ENCODE data around the gene SMIM14.
"Not testable (repeated sequence)": the region's sequence is repeated elsewhere in the genome, so short reads cannot be mapped to it uniquely, and the experiment has no call there.

Gene SMIM14

DNA sequence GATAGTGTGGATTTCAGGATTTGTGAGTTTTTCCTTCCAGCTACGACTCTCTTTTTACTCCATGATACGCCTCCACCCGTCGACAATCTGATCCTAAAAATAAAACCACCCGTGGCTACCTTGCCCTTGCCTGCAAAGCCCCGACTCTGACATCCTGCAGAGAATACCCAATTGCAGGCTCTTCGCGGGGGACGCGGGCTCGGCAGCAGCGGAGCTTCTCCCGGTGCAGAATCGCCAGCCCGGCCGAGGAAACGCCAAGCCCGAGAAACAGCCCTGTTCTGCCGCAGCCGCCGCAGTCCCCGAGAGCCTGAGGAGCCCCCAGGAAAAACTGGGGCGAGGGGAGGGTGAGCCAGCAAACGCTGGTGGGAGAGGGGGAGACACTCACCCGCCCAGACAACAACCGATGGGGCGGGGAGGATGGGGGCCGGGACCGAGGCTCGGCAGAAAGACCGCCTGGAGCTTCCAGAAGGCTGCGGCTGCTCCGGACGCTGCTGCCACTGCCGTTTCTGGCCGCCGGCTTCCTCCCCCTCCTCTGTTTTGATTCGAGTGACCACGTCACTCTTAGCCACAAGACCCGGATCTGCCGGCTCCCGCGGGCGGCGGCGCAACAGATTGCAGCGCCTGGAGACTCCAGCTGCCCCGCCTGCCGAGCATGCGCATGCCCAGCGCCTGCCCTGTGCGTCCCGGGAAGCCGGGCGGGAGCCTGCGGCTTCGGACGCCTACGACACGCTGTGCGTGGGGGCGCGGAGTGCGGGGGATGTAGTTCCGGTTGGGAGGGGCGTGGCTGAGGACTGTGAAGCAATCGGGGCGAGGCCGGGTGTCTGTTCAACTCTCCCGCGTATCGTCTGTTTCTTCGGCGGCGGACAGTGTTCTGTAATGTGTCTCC, at the start of gene SMIM14:
Gene SMIM14 (minus strand): TSS at position 512 of the 886 bp plus-strand sequence. CDS start 33,720 bp downstream, outside the sequence.
- no peaks in the 10 kb centered on the region for H3K9me3 ChIP-seq (replicated peaks in 1 of 11)
- peak within 1 kb of the TSS; percentile 88 to 96 (median 92) for H3K9ac ChIP-seq
- no peaks in the 10 kb centered on the region for H3K27me3 ChIP-seq
- H3K4me3 ChIP-seq: peak within 1 kb of the TSS; percentile 81 to 91 (median 85)
- H4K20me1 ChIP-seq: peaks cover 0 to 31% (median 0%) of the 10 kb centered on the region in 11 experiments; a peak in 3 of 22 replicates
- peak; percentile 56 to 98 (median 88); a peak in 21 of 22 replicates for TF ChIP-seq Cebpa-rat (IDR thresholded peaks at IDR 0.05)
- H3K4me1 ChIP-seq: peaks cover 34 to 53% (median 41%) of the 10 kb centered on the region in 10 experiments
- 0 out of 22 replicates have a peak, but pooled peaks cover 0 to 4% (median 0%) of the 10 kb centered on the region in 11 experiments for H3K36me3 ChIP-seq
- H3K4me2 ChIP-seq: peak within 1 kb of the TSS; percentile 79 to 96 (median 90)
- peak within 1 kb of the TSS; percentile 84 to 94 (median 90) for H3K27ac ChIP-seq

DNA sequence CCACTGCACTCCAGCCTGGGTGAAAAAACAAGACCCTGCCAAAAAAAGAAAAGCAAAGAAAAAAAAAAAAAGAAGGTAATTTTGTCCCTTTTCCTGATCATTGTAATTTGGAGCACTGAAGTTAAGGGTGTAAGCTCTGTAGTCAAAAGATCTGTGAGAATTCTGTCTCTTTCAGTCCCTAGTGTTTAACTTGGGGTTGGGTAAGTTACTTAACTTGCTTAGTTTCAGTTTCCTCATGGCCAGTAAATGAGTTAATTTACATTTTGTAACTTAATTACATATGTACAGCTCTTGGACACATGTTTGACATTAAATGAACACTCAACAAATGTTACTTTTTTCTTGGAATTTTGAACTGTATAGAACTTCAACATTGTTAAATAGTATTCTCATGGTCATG, 48.3 kb upstream of the SMIM14 start:
- Histone ChIP-seq H3K4me3 (no peak overlapping the region), H3K9ac (no peak overlapping the region), H3K4me1 (peaks cover 10 to 15% (median 11%) of the 10 kb centered on the region in 10 experiments), H3K9me3 (replicated peaks in 1 of 11) (no peaks in the 10 kb centered on the region), H3K27me3 (no peaks in the 10 kb centered on the region), H3K36me3 (no peaks in the 10 kb centered on the region), H3K4me2 (peak overlapping the region in 2 of 11 experiments; percentile 6 to 29; a peak in 2 of 22 replicates), H3K27ac (no peak overlapping the region), H4K20me1 (no peaks in the 10 kb centered on the region)
- no peak for TF ChIP-seq Cebpa-rat (IDR thresholded peaks at IDR 0.05)

DNA sequence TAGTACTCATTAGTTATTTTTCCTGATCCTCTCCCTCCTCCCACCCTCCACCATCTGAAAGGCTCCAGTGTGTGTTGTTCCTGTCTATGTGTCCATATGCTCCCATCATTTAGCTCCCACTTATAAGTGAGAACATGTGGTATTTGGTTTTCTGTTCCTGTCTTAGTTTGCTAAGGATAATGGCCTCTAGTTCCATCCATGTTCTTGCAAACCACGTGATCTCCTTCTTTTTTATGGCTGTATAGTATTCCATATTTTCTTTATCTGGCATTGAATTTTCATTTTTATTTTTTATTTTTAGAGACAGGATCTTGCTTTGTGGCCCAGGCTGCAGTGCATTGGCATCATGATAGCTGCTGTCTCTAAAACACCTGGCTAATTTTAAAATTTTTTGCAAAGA, 47.3 kb upstream of the SMIM14 start:
- Histone ChIP-seq H3K4me2 (no peak overlapping the region), H3K4me1 (peaks cover 16 to 25% (median 21%) of the 10 kb centered on the region in 10 experiments), H3K36me3 (no peaks in the 10 kb centered on the region), H3K9me3 (replicated peaks in 1 of 11) (no peaks in the 10 kb centered on the region), H3K27ac (no peak overlapping the region), H3K9ac (no peak overlapping the region), H4K20me1 (no peaks in the 10 kb centered on the region), H3K27me3 (no peaks in the 10 kb centered on the region), H3K4me3 (no peak overlapping the region)
- no peak for TF ChIP-seq Cebpa-rat (IDR thresholded peaks at IDR 0.05)

DNA sequence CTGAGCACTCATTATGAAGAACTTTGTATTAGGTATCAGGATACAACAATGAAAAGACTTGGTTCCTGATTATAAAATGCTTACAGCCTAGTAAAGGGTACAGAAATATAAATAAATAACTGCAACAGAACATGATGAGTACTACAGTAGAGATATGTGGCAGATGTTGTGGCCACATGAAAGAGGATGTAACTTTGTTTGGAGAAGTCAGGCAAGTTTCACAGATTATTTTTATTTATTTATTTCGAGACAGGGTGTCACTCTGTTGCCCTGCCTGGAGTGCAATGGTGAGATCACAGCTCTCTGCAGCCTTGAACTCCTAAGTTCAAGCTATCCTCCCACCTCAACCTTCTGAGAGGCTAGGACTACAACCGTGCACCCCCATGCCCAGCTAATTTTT, 43.5 kb upstream of the SMIM14 start:
- Histone ChIP-seq H3K4me1 (peaks cover 16 to 41% (median 22%) of the 10 kb centered on the region in 10 experiments), H3K9me3 (replicated peaks in 1 of 11) (no peaks in the 10 kb centered on the region), H4K20me1 (no peaks in the 10 kb centered on the region), H3K4me3 (no peak overlapping the region), H3K4me2 (peak overlapping the region; percentile 36 to 70 (median 61)), H3K27me3 (no peaks in the 10 kb centered on the region), H3K36me3 (no peaks in the 10 kb centered on the region), H3K27ac (peak overlapping the region in 8 of 11 experiments; percentile 2 to 64 (median 44); a peak in 14 of 22 replicates), H3K9ac (peak overlapping the region in 1 of 11 experiments; percentile 17; a peak in 2 of 22 replicates)
- no peak for TF ChIP-seq Cebpa-rat (IDR thresholded peaks at IDR 0.05)

DNA sequence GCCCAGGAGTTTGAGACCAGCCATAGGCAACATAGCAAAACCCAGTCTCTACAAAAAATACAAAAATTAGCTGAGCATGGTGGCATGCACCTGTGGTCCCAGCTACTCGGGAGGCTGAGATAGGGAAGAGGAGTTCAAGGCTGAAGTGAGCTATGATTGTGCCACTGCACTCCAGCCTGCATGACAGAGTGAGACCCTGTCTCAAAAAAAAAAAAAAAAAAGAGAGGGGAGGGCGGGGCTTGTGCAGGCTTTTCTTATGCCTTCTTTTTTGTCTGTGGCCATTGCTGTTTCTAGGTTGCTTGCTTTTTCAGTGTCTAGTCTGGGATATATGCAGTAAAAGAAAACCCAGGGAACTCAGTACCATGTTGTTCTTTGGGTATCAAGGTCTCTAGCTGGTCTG, 42.3 kb upstream of the SMIM14 start:
- H4K20me1 ChIP-seq; H3K9ac ChIP-seq; H3K4me3 ChIP-seq; H3K27me3 ChIP-seq; H3K9me3 ChIP-seq (replicated peaks in 1 of 11); H3K36me3 ChIP-seq; H3K27ac ChIP-seq: not testable (repeated sequence)
- peak overlapping the region in 5 of 11 experiments; percentile 38 to 69 (median 60); a peak in 9 of 22 replicates for H3K4me2 ChIP-seq
- H3K4me1 ChIP-seq: peaks cover 16 to 37% (median 22%) of the 10 kb centered on the region in 10 experiments

DNA sequence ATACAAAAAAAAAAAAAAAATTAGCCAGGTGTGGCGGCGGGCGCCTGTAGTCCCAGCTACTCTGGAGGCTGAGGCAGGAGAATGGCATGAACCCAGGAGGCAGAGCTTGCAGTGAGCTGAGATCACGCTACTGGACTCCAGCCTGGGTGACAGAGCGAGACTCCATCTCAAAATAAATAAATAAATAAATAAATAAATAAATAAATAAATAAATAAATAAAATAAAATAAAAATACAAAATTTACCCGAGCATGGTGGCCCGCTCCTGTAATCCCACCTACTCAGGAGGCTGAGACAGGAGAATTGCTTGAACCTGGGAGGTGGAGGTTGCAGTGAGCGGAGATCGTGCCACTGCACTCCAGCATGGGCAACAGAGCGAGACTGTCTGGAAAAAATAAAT, 37.0 kb upstream of the SMIM14 start:
- not testable (repeated sequence) for H3K9me3 ChIP-seq (replicated peaks in 1 of 11); H3K4me3 ChIP-seq; H3K9ac ChIP-seq; H4K20me1 ChIP-seq; H3K4me2 ChIP-seq; H3K36me3 ChIP-seq; H3K27ac ChIP-seq; H3K27me3 ChIP-seq
- peaks cover 0 to 14% (median 0%) of the 10 kb centered on the region in 10 experiments; a peak in 5 of 20 replicates for H3K4me1 ChIP-seq

DNA sequence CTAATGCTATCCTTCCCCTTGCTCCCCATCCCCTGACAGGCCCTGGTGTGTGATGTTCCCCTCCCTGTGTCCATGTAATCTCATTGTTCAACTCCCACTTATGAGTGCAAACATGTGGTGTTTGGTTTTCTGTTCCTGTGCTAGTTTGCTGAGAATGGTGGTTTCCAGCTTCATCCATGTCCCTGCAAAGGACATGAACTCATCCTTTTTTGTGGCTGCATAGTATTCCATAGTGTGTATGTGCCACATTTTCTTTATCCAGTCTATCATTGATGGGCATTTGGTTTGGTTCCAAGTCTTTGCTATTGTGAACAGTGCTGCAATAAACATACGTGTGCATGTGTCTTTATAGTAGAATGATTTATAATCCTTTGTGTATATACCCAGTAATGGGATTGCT, 31.6 kb upstream of the SMIM14 start:
- not testable (repeated sequence) for H3K9ac ChIP-seq; H3K36me3 ChIP-seq; H4K20me1 ChIP-seq; H3K27ac ChIP-seq; H3K4me1 ChIP-seq; H3K9me3 ChIP-seq (replicated peaks in 1 of 11); H3K4me2 ChIP-seq; H3K4me3 ChIP-seq; H3K27me3 ChIP-seq

DNA sequence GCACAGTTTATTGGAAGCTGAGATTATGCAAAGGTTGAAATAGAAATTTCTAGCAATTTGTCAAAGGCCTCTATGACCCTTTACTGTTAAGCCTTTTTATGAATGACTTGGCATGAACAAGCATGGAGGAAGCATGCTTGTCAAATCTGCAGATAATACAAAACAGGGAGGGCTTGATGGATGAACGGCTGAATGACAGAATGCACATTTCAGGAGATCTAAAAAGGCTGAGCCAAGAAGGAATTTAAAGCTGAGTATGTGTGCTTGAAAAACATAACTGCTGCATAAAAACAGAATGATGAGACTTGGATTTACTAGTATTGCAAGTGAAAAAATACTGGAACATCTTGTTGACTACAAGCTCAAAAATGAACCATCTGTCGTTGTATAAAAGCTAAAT, 30.2 kb upstream of the SMIM14 start:
- Histone ChIP-seq H3K36me3 (no peaks in the 10 kb centered on the region), H3K27me3 (no peaks in the 10 kb centered on the region), H3K9me3 (replicated peaks in 1 of 11) (peaks cover 0 to 7% (median 0%) of the 10 kb centered on the region in 11 experiments; a peak in 4 of 22 replicates), H3K4me1 (no peaks in the 10 kb centered on the region), H3K27ac (no peak overlapping the region), H3K4me2 (no peak overlapping the region), H4K20me1 (no peaks in the 10 kb centered on the region), H3K4me3 (no peak overlapping the region), H3K9ac (no peak overlapping the region)
- TF ChIP-seq Cebpa-rat (IDR thresholded peaks at IDR 0.05): no peak

DNA sequence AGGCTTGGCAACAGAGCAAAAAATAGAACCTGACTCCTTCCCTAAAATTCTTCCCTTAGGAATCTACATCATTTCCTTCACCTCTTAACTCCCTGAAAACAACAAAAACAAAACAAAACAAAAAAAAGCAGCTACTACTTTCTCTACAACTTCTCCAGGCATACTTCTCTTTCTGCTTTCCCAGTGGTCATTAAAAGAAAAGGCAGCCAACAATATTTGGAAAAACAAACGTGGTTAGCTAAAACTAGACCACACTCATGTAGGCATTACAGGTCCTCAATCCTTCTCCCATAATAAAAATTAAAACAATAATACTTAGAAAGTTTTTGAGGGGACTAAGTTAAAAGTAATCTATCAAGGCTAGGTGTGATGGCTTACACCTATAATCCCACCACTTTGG, 29.0 kb upstream of the SMIM14 start:
- H3K27me3 ChIP-seq: no peaks in the 10 kb centered on the region
- no peaks in the 10 kb centered on the region for H4K20me1 ChIP-seq
- H3K27ac ChIP-seq: no peak overlapping the region
- no peaks in the 10 kb centered on the region for H3K36me3 ChIP-seq
- no peaks in the 10 kb centered on the region for H3K4me1 ChIP-seq
- no peak overlapping the region for H3K9ac ChIP-seq
- H3K4me2 ChIP-seq: no peak overlapping the region
- H3K9me3 ChIP-seq (replicated peaks in 1 of 11): peaks cover 0 to 7% (median 0%) of the 10 kb centered on the region in 11 experiments; a peak in 4 of 22 replicates
- no peak overlapping the region for H3K4me3 ChIP-seq
- no peak for TF ChIP-seq Cebpa-rat (IDR thresholded peaks at IDR 0.05)
